ENCODE data around the gene ARHGEF5.

- TF ChIP-seq YY1 (IDR thresholded peaks at IDR 0.05; ENCODE audit: insufficient read depth, insufficient read length) (no peak), ZNF274 (IDR thresholded peaks at IDR 0.05; ENCODE audit: low read depth, low read length) (no peak)
Observed at GRCh38 chr7:144416341-144416740, 61.1 kb downstream of the ARHGEF5 start.
